Esophagus squamous epithelium (tissue), 5 donors: ENCODE measurements around the gene SCN3A. TPM values are rescaled to one million over a fixed set of nuclear protein-coding genes. Genes with fewer than 3 reads are reported as not detected.

Experiments used
- DNase-seq: peaks from one replicate; lab custom pipeline; 2025; lab: John Stamatoyannopoulos, UW
- H3K27ac ChIP-seq, 4 donors: fragments of 200-600 bp; sonication (generic); one replicate each; pipeline ENCODE4 v1.5.1; 2016 to 2019; ENCODE audit warnings: mild to moderate bottlenecking in 1 of 4
- H3K27me3 ChIP-seq, 4 donors: fragments of 200-600 bp; sonication (generic); 1 replicate in 3 of 4; 2 replicates in 1 of 4; pipeline versions ENCODE4 v1.5.1 to v1.6.0; 2017 to 2021; ENCODE audit warnings: antibody characterized with exemption in 1 of 4
- H3K36me3 ChIP-seq, 3 donors: fragments of 200-600 bp; sonication (generic); one replicate each; pipeline ENCODE4 v1.5.1; 2016 to 2019
- H3K4me1 ChIP-seq, 3 donors: fragments of 200-600 bp; sonication (generic); one replicate each; pipeline ENCODE4 v1.5.1; 2017 to 2019
- H3K4me3 ChIP-seq, 4 donors: fragments of 200-600 bp; sonication (generic); 1 replicate in 3 of 4; 2 replicates in 1 of 4; pipeline ENCODE4 v1.5.1; 2016 to 2019; ENCODE audit warnings: mild to moderate bottlenecking in 2 of 4, moderate library complexity in 1 of 4
- H3K9me3 ChIP-seq, 3 donors: fragments of 200-600 bp; sonication (generic); one replicate each; pipeline ENCODE4 v1.5.1; 2016 to 2019
- CTCF ChIP-seq, 6 experiments: fragments of 450-650 bp in 4 of 6; fragments of 200-600 bp in 2 of 6; sonication (generic) in 2 of 6; IDR thresholded peaks; one replicate each; pipeline ENCODE4 v1.5.1; 2016 to 2019; ENCODE audit warnings: antibody characterized with exemption in 6 of 6, mild to moderate bottlenecking in 4 of 6, moderate library complexity in 4 of 6
- POLR2A ChIP-seq, 4 donors: fragments of 450-650 bp; IDR thresholded peaks; one replicate each; pipeline ENCODE4 v1.6.1; 2017; ENCODE audit warnings: antibody characterized with exemption in 4 of 4, mild to moderate bottlenecking in 4 of 4, moderate library complexity in 3 of 4
- WGBS, 2 donors: methylation state at CpG; one replicate each; pipeline ENCODE4 v1.1.5; 2018; 5-methylcytosine and 5-hydroxymethylcytosine counted together
- intact Hi-C: fragments of 100-400 bp; cut with DNase I; formaldehyde crosslinking; loops from one replicate; pipeline ENCODE4 v1.15.0; 2022
- total RNA-seq, 4 donors: library from RNA; depleted of rRNA; stranded (reverse); fragments of >200 nt; gene quantifications; one replicate each; pipeline ENCODE4 v1.1.0, GENCODE V29; 2016
- donor health status: DM: yes; HTN: yes; CAD: no.

The SCN3A gene
- total RNA-seq, 4 donors from 2014 or later: 0.08 to 0.83 (median 0.45) TPM

GRCh38 chr2:165110394-165110793, 93.5 kb downstream of the SCN3A start:
- 79 to 85% methylated on average over 1 of the region's 1 CpG for WGBS, 2 donors
- TF ChIP-seq CTCF (IDR thresholded peaks at IDR 0.05) (no peak), POLR2A (IDR thresholded peaks at IDR 0.05) (no peak)
- no peak for DNase-seq

GRCh38 chr2:165109915-165110314, 93.9 kb downstream of the SCN3A start:
- Histone ChIP-seq H3K4me3 (no peak overlapping the region), H3K9me3 (no peaks in the 10 kb centered on the region), H3K27ac (no peak overlapping the region), H3K27me3 (no peaks in the 10 kb centered on the region), H3K4me1 (no peaks in the 10 kb centered on the region), H3K36me3 (no peaks in the 10 kb centered on the region)
- WGBS, 2 donors: 62 to 63% methylated on average over 5 of the region's 5 CpGs
- no peak for TF ChIP-seq POLR2A (IDR thresholded peaks at IDR 0.05)
- no peak for TF ChIP-seq CTCF (IDR thresholded peaks at IDR 0.05)
- intact Hi-C loops: no loop called here
- DNase-seq: no peak

More at GRCh38 chr2:165110394-165110793, 93.5 kb downstream of the SCN3A start:
- H3K27ac ChIP-seq: no peak overlapping the region
- no peak overlapping the region for H3K4me3 ChIP-seq
- intact Hi-C loops: no loop called here
- H3K4me1 ChIP-seq: no peaks in the 10 kb centered on the region
- no peaks in the 10 kb centered on the region for H3K27me3 ChIP-seq
- no peaks in the 10 kb centered on the region for H3K36me3 ChIP-seq
- H3K9me3 ChIP-seq: no peaks in the 10 kb centered on the region

- no peak for TF ChIP-seq POLR2A (IDR thresholded peaks at IDR 0.05)
- no peak for TF ChIP-seq CTCF (IDR thresholded peaks at IDR 0.05)
- H3K4me3 ChIP-seq: no peak overlapping the region
- no peak for DNase-seq
- WGBS, 2 donors: 38 to 52% methylated on average over 4 of the region's 4 CpGs
- H3K4me1 ChIP-seq: no peaks in the 10 kb centered on the region
- no peaks in the 10 kb centered on the region for H3K9me3 ChIP-seq
- H3K36me3 ChIP-seq: no peaks in the 10 kb centered on the region
- no peak overlapping the region for H3K27ac ChIP-seq
- intact Hi-C loops: no loop called here
- no peaks in the 10 kb centered on the region for H3K27me3 ChIP-seq
These were observed 97.9 kb downstream of the SCN3A start for GRCh38 chr2:165105926-165106325.

GRCh38 chr2:165087933-165088901, 115.6 kb downstream of the SCN3A start:
- Histone ChIP-seq H3K4me3 (no peak overlapping the region), H3K27me3 (no peaks in the 10 kb centered on the region), H3K4me1 (no peaks in the 10 kb centered on the region), H3K9me3 (no peaks in the 10 kb centered on the region), H3K27ac (no peak overlapping the region), H3K36me3 (no peaks in the 10 kb centered on the region)
- TF ChIP-seq CTCF (IDR thresholded peaks at IDR 0.05) (no peak), POLR2A (IDR thresholded peaks at IDR 0.05) (no peak)
- 54 to 68% methylated on average over 2 of the region's 2 CpGs for WGBS, 2 donors
- DNase-seq: no peak
- intact Hi-C loops: loop anchor here (10.0 kb wide), 1 partner anchor 77 kb away; no protein-coding TSS in a partner anchor

- Histone ChIP-seq H3K4me1 (no peaks in the 10 kb centered on the region), H3K4me3 (no peak overlapping the region), H3K27me3 (no peaks in the 10 kb centered on the region), H3K9me3 (no peaks in the 10 kb centered on the region), H3K27ac (no peak overlapping the region), H3K36me3 (no peaks in the 10 kb centered on the region)
- DNase-seq: no peak
- TF ChIP-seq POLR2A (IDR thresholded peaks at IDR 0.05): no peak
- TF ChIP-seq CTCF (IDR thresholded peaks at IDR 0.05): no peak
- WGBS, 2 donors: 70 to 94% methylated on average over 2 of the region's 2 CpGs
- intact Hi-C loops: loop anchor here (10.0 kb wide), 1 partner anchor 78 kb away; no protein-coding TSS in a partner anchor
These were observed 117.5 kb downstream of the SCN3A start for GRCh38 chr2:165086337-165086736.
